A673 (cell line): Measurements from ENCODE around the gene NFKBIE. TPM values are rescaled to one million over a fixed set of nuclear protein-coding genes. Genes with fewer than 3 reads are reported as not detected.

Experiments
- BruUV-seq: library from RNA; stranded (reverse); fragments of 400-500 nt; replicated peaks from 2 replicates; lab custom pipeline; 2021; lab: Mats Ljungman, UMichigan
- CTCF ChIA-PET: fragments of 300-600 bp; sonication (Branson Sonifier 250); formaldehyde crosslinking; loops from one replicate; lab custom pipeline; 2022; ENCODE audit warnings: antibody characterized with exemption; lab: Charles Lee
- POLR2A ChIA-PET: fragments of 300-600 bp; sonication (Branson Sonifier 250); formaldehyde crosslinking; loops from one replicate; lab custom pipeline; 2022; ENCODE audit warnings: antibody characterized with exemption; ENCODE audit not compliant: low non-redundant PET; lab: Charles Lee
- DNase-seq: peaks from one replicate; pipeline ENCODE4 v3.0.0-alpha.2; 2015; ENCODE audit warnings: low spot score
- H3K27ac ChIP-seq: fragments of 200-600 bp; sonication (generic); 2 replicates; pipeline ENCODE4 v1.5.1; 2016; ENCODE audit warnings: mixed run types, low read depth, mild to moderate bottlenecking, mixed read lengths, antibody characterized with exemption, low read length; ENCODE audit not compliant: poor library complexity, severe bottlenecking
- H3K27me3 ChIP-seq: fragments of 200-600 bp; sonication (generic); replicated peaks from 2 replicates; pipeline ENCODE4 v1.6.1; 2017; ENCODE audit warnings: mixed run types, low read depth, mild to moderate bottlenecking, mixed read lengths, antibody characterized with exemption, low read length; ENCODE audit not compliant: insufficient read depth, poor library complexity
- H3K36me3 ChIP-seq: fragments of 200-600 bp; sonication (generic); 2 replicates; pipeline ENCODE4 v1.6.1; 2016; ENCODE audit warnings: mixed run types, mild to moderate bottlenecking, mixed read lengths, antibody characterized with exemption, low read length; ENCODE audit not compliant: insufficient read depth, poor library complexity, severe bottlenecking
- H3K4me1 ChIP-seq: fragments of 200-600 bp; sonication (generic); 2 replicates; pipeline ENCODE4 v1.6.1; 2017; ENCODE audit warnings: mixed run types, mild to moderate bottlenecking, mixed read lengths, antibody characterized with exemption, low read length; ENCODE audit not compliant: insufficient read depth, poor library complexity, severe bottlenecking
- H3K4me3 ChIP-seq: fragments of 200-600 bp; sonication (generic); 2 replicates; pipeline ENCODE4 v1.5.1; 2016; ENCODE audit warnings: low read depth, mixed run types, mild to moderate bottlenecking, mixed read lengths, low read length; ENCODE audit not compliant: poor library complexity, severe bottlenecking
- H3K9me3 ChIP-seq: fragments of 200-600 bp; sonication (generic); 2 replicates; pipeline ENCODE4 v1.6.1; 2016; ENCODE audit warnings: mixed run types, low read depth, mild to moderate bottlenecking, mixed read lengths, antibody characterized with exemption, low read length; ENCODE audit not compliant: poor library complexity, severe bottlenecking
- CTCF ChIP-seq: fragments of 300-800, 200-600 bp; sonication (generic); conservative IDR thresholded peaks from 2 replicates; pipeline ENCODE4 v1.5.1; 2017; ENCODE audit warnings: low read depth, mild to moderate bottlenecking, antibody characterized with exemption, low read length, moderate library complexity, mixed read lengths
- EZH2 ChIP-seq: fragments of 200-600 bp; sonication (generic); IDR thresholded peaks from 2 replicates; pipeline ENCODE4 v1.6.1; 2017; ENCODE audit warnings: borderline replicate concordance, low read depth, mild to moderate bottlenecking, mixed read lengths, antibody characterized with exemption, low read length; ENCODE audit not compliant: poor library complexity, severe bottlenecking
- intact Hi-C: fragments of 100-400 bp; cut with micrococcal nuclease; formaldehyde crosslinking; loops from one replicate; pipeline ENCODE4 v1.10.0; 2022; ENCODE audit not compliant: unreplicated experiment
- total RNA-seq: library from RNA; stranded (reverse); gene quantifications from 2 replicates; pipeline ENCODE4 v1.2.3, GENCODE V29; 2021

The NFKBIE gene
- total RNA-seq, 1 experiment from 2014 or later: 5.2 TPM

- Histone ChIP-seq H3K9me3 (no peaks in the 10 kb centered on the region), H3K27ac (no peak overlapping the region), H3K4me3 (no peak overlapping the region), H3K36me3 (no peaks in the 10 kb centered on the region), H3K4me1 (peaks cover 25% of the 10 kb centered on the region), H3K27me3 (no peaks in the 10 kb centered on the region)
- intact Hi-C loops: loop anchor here (5.0 kb wide), 1 partner anchor 190 kb away; no protein-coding TSS in a partner anchor
- BruUV-seq: no TSS peak
- DNase-seq: no peak
- ChIA-PET CTCF (interaction anchor here (0.6 to 0.7 kb wide), 2 partner anchors 20 to 21 kb away, joined by 4 read pairs; partner anchors contain the start of gene HSP90AB1), POLR2A (interaction anchor here (0.7 kb wide), 1 partner anchor 12 kb away, joined by 8 read pairs; no protein-coding TSS in a partner anchor)
- TF ChIP-seq EZH2 (no peak), CTCF (no peak)
These were observed 1.9 kb upstream of the NFKBIE start for GRCh38 chr6:44267252-44267651.

- Histone ChIP-seq H3K27ac (no peak overlapping the region), H3K4me3 (no peak overlapping the region), H3K4me1 (peaks cover 25% of the 10 kb centered on the region), H3K36me3 (no peaks in the 10 kb centered on the region), H3K9me3 (no peaks in the 10 kb centered on the region), H3K27me3 (no peaks in the 10 kb centered on the region)
- POLR2A ChIA-PET: no interaction called here
- intact Hi-C loops: loop anchor here (5.0 kb wide), 1 partner anchor 191 kb away; no protein-coding TSS in a partner anchor
- BruUV-seq: no TSS peak
- DNase-seq: no peak
- CTCF ChIA-PET: interaction anchor here (0.6 to 0.7 kb wide), 2 partner anchors 19 to 20 kb away, joined by 4 read pairs; partner anchors contain the start of gene HSP90AB1
- no peak for TF ChIP-seq CTCF
- TF ChIP-seq EZH2: no peak
These were observed 996 bp upstream of the NFKBIE start for GRCh38 chr6:44266347-44266746.

GRCh38 chr6:44265722-44266233, 427 bp upstream of the NFKBIE start:
- Histone ChIP-seq H3K4me3 (peak overlapping the region; percentile 94), H3K9me3 (no peaks in the 10 kb centered on the region), H3K36me3 (no peaks in the 10 kb centered on the region), H3K4me1 (peaks cover 25% of the 10 kb centered on the region), H3K27ac (peak overlapping the region; percentile 79), H3K27me3 (no peaks in the 10 kb centered on the region)
- no peak for TF ChIP-seq EZH2
- no peak for TF ChIP-seq CTCF
- CTCF ChIA-PET: no interaction called here
- no TSS peak for BruUV-seq
- POLR2A ChIA-PET: no interaction called here
- no peak for DNase-seq
- intact Hi-C loops: loop anchor here (5.0 kb wide), 1 partner anchor 192 kb away; no protein-coding TSS in a partner anchor
